Stimulated activated CD8-positive, alpha-beta memory T cell treated with anti-CD3 and anti-CD28 coated beads, Interleukin-15, amount 100 ng/mL, for 24 hours (primary cell): Measurements from ENCODE around the gene TBC1D22A.

Experiments
- DNase-seq: peaks from one replicate; pipeline ENCODE4 v3.0.0-alpha.2; 2020; ENCODE audit warnings: low read depth

TBC1D22A gene

DNA sequence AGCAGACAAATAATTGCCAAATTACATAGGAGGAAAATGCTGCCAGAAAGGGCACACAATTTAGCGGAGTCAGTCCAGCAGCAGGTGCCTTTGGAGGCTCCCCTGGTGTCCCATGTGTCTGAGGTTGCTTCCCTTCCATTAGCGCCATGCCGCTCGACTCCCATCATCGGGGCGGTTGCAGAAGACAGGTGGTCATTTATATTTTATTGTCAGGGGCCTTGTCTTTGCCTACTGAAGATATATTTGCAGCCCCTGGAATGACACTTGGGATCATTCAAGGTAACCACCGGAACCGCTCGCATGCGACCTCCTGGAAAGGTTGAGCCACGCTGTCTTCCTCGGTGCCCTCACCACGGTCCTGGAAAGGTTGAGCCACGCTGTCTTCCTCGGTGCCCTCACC, 298.3 kb downstream of the TBC1D22A start:
- DNase-seq: no peak

- no peak for DNase-seq
These were observed 298.8 kb downstream of the TBC1D22A start for GRCh38 chr22:47061226-47061625.

DNA sequence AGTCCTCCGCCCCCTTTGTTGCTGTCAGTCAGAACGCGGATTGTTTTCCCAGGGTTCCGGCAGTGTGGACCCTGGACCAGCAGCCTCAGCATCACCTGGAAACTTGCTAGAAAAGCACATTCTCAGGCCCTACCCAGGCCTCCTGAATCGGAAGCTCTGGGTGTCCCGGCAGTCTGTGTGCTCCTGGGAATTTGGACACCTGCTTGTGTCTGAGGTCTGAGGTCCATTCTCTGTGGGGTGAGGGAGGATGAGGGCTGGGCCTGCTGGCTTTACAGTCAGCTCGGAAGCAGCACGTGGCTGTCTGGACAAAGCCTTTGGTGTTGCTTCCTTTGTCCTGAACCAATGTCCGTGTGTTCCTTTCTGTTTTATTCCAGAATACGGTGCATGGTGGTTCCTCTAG, 299.7 kb downstream of the TBC1D22A start:
- no peak for DNase-seq

DNA sequence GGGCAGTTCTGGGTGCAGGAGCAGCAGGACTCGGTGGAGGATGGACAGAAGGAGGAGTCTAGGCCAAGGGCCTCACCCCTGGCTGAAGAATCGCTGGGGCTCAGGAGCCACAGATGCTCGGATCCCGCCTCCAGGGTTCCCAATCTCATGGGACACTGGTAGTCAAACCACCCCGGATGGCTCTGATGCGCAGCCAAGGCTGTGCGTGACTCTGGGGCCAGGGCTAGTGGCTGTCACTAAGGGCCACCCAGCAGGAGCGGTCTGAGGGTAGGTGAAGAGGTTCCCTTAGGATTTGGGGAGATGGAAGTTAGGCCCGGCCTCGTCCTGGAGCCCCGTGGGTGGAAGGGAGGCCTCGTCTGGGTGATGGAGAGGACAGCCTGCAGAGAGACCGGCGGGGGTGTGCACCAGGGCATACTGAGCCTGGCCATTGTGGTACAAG, 300.6 kb downstream of the TBC1D22A start:
- DNase-seq: no peak

GRCh38 chr22:47063606-47064005, 301.2 kb downstream of the TBC1D22A start:
- DNase-seq: no peak

- DNase-seq: no peak
These were observed 301.6 kb downstream of the TBC1D22A start for GRCh38 chr22:47064016-47064415.

DNA sequence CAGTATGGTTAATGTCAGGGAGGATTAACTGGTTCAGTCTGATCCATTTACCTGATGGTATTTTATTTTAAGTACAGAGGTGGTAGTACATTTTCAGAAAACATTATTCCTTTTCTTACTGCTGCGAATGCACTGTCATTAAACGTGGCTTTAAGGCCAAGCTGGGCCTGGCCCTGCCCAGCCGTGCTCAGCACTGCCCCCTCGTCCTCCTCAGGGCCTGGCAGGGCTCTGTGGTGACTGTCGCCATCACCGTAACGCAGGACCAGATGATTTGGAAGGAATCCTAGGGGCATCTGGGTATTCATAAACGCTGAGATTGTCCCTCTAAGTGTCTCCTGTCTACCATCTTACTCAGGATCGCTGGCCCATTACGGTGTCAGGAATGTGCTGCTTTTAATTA, 302.0 kb downstream of the TBC1D22A start:
- DNase-seq: no peak

GRCh38 chr22:47065756-47066615, 303.5 kb downstream of the TBC1D22A start:
- DNase-seq: no peak

DNA sequence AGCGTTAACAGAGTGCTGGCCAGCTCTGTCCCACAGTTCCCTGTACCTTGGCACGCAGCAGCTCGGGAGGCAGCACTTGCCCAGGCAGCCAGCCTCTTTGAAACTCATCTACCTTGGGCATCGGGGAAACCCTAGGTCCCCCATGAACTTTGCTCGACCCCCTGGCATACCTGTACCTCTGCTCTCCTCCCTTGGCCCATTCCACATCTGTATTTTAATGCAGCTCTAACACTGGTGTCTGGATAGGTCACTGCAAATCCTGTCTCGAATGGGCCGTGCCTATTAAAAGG, 304.1 kb downstream of the TBC1D22A start:
- no peak for DNase-seq

DNA sequence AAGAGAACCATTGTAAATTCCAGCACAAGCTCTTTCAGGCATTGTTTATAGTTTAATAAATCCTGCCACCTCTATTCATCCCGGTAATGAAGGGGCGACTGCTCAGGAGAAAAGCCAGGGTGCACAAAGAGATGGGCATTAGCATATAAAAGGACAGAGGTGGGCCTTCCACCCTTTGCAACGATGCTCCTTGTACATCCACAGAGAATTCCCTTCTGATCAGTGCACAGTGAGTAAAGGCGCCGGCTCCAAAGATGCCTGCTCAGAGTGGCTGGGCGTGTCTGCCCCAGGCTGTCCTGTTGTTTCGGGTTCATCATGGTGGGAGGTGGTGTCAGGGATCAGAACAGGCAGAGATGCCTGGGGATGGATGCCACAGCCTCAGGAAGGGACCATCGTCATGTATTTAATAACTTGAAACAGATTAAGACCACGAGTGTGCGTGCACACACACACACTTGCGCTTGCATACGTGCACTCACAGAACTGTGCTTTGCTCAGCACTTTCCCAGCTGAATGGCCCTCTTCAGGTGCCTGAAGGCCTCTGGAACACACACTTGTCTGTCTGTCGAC, 305.0 kb downstream of the TBC1D22A start:
- no peak for DNase-seq

GRCh38 chr22:47067911-47068625, 305.6 kb downstream of the TBC1D22A start:
- no peak for DNase-seq

- DNase-seq: no peak
These were observed 306.2 kb downstream of the TBC1D22A start for GRCh38 chr22:47068626-47068996.

DNA sequence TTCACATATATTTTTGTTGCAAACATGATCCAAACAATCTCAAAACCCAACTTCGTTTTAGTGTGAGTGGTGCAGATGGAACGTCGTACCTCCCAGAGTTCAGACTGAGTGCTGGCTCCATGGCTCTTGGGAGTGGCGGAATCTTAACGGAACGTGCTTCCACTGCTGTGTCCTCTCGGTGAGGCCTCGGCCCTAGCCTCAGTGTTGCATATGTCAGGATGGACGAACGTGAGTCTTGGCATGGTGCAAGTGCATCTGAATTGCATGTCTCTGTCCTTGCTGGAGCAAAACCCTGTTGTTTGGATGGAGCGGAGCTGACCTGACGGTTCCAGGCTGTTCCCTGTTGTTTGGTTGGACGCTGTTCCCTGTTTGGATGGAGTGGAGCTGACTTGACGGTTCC, 306.8 kb downstream of the TBC1D22A start:
- no peak for DNase-seq

DNA sequence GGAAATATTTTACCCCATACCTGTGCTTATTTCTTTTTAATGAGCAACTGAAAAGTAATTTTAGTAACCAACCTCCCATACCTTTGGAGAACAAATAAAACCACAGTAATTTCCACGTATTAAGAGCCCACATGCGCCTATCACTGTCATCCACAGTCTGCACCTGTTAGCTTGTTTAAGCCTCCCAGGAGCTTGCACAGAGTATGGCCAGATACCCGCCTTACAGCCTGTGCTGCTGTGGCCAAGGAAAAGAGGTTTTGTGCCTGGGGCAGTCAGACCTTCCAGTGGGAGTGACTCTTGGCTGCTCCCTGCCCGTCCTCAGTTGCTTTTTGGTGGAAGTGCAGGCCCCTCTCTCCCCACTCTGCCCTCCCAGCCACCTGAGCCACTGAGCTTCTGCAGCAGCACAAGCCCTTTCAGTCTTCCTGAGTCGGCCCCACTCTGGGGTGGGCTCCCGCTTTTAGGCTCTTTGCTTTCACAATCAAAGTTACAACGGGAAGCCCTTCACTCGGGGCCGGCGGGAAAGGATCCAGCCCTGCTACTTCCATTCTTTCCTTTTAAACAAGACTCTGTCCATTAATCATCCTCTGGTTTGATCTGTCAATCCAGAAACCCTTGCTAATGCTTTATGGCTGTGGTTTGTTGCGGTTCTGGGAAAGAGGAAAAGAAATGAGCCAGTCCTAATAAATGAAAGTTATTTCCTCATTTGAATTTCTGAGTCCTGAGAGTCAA, 308.8 kb downstream of the TBC1D22A start:
- DNase-seq: no peak

DNA sequence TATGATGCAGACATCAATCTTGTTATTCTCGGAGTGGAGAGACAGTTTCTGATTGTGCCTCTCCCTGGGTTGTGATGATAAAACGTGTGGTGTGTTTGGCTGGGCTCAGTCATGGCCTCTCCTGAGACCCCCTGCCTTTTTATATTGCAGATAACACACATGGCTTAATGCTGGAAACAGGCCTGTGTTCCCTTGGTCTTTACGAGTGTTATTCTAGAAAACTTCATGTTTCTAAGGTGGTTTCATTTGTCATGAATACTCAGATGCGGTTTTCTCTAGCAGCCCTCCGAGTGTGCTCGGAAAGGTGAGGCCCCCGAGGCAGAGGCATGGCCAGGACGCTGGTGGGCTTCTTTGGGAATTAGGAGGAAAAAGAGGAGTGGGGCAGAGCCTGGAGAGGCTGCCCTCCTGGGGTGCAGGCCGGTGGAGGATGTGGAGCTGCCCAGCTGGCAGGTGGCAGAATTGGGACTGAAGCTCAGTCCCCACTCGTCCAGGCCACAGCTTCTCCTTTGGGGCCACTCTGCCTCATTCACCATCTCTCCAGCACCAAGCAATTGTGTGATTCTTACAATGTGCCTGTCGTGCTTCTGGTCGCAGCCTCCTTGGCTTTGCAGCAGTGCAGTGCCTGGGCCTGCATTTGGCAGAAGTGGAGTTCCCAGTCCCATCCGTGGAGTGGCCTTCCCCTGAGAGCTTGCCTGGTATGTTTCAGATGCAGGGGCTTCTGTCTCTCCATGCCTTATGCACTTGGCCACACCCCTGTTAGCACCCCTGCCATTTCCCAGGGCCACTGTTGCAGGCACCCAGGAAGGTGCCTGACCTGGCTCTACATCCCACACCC, 309.6 kb downstream of the TBC1D22A start:
- no peak for DNase-seq

DNA sequence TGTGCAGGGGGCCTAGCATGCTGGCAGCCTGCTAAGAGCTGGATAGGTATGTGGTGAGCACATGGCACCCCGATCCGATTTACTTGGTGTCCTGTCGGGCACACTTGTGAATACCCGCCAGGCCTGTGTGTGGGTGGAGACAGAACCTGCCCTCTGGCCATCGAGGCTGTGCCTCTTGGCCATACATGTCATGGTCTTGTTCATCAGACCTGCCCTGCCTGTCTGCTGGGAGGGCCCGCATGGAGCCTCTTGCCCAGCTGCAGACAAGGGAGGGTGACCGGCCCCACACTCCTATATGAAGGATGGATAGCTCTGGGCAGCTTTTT, 310.2 kb downstream of the TBC1D22A start:
- DNase-seq: no peak

- no peak for DNase-seq
These were observed 310.6 kb downstream of the TBC1D22A start for GRCh38 chr22:47073075-47073474.

- no peak for DNase-seq
These were observed 311.7 kb downstream of the TBC1D22A start for GRCh38 chr22:47074105-47074504.

DNA sequence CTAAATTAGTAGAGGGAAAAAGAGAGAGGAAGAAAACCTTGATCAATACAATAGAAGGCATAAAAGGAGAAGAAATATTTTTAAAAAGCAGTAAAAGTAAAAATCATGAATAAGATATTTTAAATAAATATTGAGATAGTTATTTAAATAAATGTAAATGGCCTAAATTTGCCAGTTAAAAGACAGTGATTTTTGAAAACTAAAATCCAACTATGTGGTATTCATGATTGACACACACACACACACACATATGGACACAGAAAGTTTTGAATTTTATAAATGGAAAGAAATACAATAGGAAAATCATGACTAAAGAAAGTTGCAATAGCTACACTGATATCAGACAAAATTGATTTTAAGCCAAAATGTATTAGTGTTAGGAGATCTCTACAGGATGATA, 313.1 kb downstream of the TBC1D22A start:
- DNase-seq: no peak

- no peak for DNase-seq
These were observed 314.3 kb downstream of the TBC1D22A start for GRCh38 chr22:47076758-47077157.

DNA sequence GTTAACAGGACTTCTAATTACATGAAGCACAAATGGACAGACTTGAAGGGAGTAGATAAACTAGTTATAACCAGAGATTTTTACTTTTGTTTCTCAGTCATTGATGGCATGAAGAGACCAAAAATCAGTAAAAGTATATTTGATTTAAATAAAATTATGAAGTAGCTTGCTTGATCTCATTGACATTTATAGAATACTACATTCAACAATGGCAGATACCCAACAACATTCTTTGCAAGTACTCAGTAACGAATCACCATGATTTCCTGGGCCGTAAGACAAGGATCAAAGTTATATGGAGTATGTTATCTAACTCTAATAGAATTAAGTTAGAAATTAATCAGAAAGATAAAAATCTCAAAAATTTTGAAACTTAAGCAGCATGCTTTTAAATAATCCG, 317.6 kb downstream of the TBC1D22A start:
- DNase-seq: no peak

DNA sequence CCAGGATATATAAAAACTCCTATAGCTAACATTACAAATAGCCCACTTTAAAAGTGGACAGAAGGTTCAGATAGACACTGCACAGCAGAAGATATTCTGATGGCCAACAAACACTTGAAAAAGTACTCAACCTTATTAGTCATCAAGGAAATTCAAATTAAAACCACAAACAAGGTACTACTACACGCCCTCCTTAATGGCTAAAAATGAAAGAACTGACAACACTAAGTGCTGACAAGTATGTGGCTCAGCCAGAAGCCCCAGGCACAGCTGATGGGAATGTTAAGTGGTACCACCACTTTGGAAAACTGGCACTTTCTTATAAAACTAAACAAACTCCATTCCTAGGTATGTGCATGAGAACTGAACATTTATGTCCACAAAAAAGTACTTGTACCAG, 320.1 kb downstream of the TBC1D22A start:
- no peak for DNase-seq
